ENCODE data around the gene ZRSR2.

ZRSR2 gene

GRCh38 chrX:15854080-15854655 is 63.9 kb downstream of the ZRSR2 start:
- FAIRE-seq, result no peak

DNA sequence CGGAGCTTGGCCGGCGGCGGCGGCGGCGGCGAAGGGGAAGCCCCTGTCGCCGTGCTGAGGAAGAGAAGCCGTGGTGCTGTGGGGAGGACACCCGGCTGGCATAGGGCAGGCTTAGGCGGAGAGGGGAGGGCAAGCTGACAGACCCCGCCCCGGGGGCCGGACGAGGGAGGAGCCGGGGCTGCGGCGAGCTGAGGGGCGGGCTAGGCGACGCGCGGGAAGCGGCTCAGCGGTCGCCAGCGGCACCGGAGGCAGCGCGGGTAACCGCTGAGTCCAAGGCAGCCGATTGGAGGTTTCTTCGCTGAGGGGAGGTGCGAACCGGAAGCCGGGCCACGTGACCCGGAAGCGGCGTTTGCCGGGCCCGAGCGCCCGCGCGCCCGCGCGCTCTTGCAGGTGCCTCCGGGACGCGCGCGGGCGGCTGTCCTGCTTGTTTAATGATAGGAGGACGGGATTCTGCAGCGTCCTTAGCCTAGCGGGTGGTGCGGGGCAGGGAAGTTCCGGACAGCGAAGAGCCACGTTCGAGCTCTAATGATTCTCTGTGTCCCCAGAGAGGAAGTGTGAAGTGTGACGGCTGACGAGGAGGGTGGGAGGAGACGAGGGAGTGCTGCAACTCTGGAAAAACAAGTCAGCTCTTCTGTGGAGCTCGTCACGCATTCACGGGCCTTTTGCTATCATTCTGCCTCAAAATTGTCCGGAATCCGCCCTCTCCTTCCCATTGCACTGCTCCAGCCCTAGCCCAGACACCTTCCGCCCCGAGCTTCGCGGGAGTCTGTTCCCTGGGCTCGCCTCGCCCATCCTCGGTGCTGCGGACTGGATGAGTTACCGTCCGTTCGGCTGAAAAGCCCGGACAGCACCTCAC is 64.7 kb downstream of the ZRSR2 start, which contains the start of gene AP1S2:
Gene AP1S2, minus strand, starts transcription at position 102 of the 856 bp plus-strand sequence. CDS start 2,289 bp downstream, outside the sequence.
- FAIRE-seq, result no peak

DNA sequence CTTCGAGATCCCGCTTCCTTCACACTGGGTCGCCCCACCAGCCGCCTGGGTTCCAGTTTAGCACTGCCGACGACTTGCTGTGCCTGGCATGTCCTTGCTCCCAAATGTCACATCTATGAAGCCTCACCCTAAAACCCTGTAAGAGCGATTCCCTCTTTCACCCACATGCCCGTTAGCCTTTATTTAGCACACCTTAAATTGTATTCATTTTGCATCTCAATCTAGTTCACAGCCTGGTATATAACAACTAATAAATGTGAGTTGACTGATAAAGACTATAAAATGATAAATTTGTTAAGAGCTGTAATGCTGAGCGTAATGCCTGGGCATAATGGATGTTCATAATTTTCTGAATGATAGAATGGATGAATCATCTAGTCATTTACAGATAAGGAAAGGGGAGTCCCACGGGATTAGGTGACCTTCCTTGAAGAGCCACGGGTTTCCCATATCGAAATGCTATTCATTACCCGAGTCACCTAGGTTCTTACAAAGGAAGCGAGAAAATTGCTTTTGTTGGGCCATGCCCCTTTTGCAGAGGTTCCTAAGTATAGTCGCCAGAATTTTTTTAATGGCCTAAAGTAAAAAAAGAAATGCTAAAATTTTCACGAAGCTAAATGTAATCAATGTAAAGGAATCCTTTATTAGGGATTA is 65.4 kb downstream of the ZRSR2 start:
- no peak for FAIRE-seq

- FAIRE-seq, result no peak
These were observed 65.9 kb downstream of the ZRSR2 start for GRCh38 chrX:15856222-15856587.

DNA sequence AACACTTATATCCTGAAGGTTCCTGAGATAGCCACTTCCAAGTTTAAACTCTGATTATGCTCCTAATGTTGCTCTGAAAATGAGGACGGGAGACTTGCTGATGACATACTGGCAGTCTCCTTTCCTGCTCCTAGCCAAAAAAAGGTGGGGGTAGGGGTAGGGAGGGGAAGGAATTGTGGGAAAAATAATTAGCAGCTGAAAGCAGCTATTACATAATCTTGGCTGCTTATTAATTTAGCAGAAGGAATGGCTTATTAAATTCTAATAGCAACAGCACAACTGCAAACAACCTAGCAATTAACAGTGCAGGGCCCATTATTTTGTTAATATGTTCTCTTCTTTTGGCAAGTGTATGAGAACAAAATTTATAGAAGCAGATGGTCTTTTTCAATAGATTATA is 66.4 kb downstream of the ZRSR2 start:
- no peak for FAIRE-seq

DNA sequence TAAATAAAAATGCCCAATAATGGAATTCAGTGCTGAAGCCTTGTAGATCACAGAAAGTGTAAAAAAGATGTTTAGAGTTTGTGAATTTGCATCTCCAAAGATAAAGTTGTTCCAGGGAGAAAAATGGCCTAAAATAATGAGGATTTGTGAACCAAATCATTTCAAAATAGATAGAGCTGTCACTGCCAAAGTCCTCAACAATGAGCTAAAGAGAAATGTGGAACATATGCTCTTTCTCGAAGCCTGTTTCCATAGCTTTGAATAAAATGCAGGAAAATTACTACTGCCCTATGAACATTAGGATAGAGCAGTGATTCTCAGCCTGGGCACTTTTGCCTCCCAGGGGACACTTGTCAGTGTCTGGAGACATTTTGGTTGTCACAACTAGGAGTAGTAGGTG is 67.8 kb downstream of the ZRSR2 start:
- FAIRE-seq, result no peak

GRCh38 chrX:15860921-15861320 is 70.6 kb downstream of the ZRSR2 start:
- FAIRE-seq, result no peak

- FAIRE-seq, result no peak
These were observed 73.7 kb downstream of the ZRSR2 start for GRCh38 chrX:15864023-15864422.

GRCh38 chrX:15864629-15865028 is 74.3 kb downstream of the ZRSR2 start:
- FAIRE-seq, result no peak

GRCh38 chrX:15866147-15866546 is 75.9 kb downstream of the ZRSR2 start:
- FAIRE-seq, result no peak

DNA sequence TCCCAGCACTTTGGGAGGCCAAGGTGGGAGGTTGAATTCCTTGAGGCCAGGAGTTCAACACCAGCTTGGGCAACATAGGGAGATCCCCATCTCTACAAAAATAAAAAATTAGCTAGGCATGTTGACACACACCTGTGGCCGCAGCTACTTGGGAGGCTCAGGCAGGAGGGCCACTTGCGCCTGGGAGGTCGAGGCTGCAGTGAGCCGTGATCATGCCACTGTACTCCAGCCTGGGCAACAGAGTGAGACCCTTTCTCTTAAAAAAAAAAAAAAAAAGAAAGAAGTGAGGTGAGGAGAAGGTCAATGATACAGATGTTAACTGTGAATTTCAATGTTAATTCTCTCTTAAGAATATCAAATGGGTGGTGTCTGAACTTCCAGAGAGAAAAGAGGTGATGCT is 79.4 kb downstream of the ZRSR2 start:
- FAIRE-seq, result no peak

GRCh38 chrX:15870310-15870709 is 80.0 kb downstream of the ZRSR2 start:
- no peak for FAIRE-seq
